Activated CD4-positive, alpha-beta T cell treated with anti-CD3 and anti-CD28 coated beads, Interleukin-2, amount 50 U/mL, for 4 hours (primary cell): ENCODE measurements around the gene ALX4.

Source experiments
- DNase-seq, 2 experiments: peaks; one replicate each; pipeline ENCODE4 v3.0.0-alpha.2; 2020

Gene ALX4

DNA sequence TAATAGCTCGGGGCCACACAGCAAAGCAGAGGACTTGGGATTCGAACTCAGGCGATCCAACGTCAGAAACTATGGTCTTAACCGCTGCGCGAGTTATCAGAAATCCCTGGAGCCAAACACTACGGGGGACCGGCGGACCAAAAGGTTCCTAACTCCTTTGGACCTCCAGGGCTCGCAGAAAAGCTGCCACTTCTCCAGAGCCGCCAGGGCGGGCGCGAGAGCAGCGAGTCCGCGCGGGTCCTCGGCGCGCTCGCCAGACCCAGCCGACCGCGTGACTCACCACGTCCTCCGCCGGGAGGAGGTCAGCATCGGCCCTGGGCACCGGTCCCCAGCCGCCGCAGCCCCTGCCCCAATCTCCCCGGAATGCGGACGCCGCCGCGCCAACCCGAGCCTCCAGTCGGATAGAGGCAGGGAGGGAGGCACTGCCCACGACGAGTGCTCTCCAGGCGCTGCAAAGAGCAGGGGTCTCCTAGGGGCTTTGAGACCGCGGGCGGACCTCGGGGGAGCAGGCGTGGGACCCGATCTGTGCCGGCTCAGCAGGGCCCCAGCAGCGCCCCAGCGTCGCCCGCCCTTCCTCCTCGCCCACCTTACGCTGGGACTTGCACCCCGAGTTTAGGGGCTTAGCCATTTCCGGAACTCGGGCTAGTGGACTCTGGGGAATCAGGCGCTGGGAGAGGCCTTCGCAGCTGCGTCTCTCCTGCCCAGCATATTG is 6.2 kb upstream of the ALX4 start:
- DNase-seq = no peak

DNA sequence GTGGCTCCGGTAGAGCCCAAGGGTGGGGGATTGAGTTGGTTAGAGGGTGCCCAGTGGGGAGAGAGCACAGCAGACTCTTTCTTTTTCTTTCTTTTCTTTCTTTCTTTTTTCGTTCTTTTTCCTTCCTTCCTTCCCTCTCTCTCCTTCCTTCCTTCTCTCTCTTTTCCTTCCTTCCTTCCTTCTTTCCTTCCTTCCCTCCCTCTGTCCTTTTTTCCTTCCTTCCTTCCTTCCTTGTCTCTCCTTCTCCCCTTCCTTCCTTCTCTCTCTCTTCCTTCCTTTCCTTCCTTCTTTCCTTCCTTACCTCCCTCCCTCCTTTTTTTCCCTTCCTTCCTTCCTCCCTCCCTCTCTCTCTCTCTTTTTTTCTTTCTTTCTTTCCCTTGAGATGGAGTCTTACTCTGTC is 4.8 kb upstream of the ALX4 start:
- no peak for DNase-seq

DNA sequence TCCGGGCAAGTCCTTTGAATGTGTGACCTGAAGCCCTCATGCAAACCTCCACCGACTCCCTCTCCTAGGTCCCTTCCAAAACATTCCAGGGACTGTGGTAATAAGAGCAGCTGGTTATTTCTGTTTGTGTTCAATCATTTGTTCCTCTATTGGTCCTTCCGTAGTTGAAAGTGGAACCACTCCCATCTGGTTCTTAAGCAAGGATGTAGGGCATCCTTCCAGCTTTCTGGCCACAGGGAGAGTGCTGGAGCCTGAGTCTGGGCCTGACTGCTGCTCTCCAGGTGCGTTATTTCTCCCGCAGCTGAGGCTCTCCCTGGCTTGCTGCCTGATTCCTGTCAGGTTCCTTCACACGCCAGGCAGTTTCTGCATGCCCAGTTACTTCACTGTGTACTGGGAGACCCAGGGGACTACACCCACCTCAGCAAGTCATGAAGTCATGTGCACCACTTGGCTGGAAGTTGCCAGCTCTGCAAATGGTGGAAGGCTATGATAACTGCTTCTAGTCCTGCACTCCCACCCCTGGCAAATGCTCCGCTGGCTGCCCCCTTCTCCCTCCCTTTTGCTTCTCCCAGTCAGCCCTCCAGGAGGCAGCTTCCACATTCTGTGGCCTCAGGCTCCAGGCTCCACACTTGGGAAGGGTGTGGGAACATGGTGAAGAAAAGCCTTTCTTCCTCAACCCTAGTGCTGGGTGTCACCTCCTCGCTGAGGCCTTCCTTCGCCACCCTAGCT is 4.0 kb upstream of the ALX4 start:
- no peak for DNase-seq

DNA sequence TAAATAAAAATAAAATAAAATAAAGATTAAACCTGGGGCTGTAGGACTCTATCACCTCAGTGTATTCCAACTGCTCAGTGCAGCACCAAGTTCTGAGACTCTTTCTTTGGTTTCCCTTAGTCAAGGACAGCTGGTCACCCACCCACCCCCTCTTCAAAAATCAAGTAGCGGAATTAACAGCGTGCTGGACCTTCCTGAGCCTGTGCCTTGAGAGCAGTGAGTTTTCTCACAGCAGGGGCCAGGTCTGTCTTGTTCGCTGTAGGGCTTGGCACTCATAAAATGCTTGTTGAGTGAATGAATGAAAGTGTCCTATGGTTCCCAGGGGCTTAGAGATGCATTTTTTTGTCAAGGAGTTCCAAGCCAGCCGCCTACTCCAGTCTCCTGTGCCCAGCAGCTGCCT is 2.9 kb upstream of the ALX4 start:
- DNase-seq = no peak

DNA sequence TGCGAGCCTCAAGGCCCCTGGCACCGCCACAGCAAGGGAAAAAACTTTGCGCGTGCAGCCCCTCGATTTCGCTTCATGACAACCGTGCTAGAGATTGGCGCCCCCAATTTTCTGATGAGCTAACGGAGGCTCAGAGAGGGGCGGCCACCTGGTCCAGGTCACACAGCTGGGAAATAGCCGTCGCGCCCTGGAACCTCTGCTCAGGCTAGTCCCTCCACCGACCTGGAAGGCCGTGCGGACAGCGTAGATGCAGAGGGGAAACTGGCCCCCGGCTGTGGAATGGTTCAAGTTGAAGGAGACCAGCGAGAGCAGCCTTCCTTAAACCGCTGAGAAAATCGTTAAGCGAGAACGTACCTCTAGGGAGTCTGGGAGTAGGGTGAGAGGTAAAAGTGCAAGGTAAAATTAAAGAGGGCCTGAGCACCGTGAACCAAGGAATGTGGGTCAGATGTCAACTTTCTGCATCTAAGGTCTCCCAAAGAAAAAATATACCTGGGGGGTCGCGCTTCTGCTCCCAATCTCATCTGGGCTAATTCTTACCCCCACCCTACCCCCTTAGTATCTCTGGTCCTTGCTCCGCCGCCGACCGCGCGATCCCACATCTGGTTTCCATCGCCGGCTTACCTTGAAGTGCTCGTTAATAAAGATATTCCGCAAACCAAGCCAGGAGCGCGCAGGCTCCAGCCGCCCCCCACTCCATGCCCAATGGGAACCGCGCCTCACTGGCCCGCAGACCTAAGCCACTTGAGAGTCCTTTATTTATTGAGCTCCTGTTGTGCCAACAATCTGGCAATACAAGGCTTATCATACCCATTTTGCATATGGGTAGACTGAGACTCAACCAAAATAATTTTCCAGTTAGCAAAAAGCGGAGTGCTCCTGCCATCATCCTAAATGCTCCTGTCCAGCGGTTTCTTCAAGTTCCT is 1.7 kb upstream of the ALX4 start:
- DNase-seq = no peak

DNA sequence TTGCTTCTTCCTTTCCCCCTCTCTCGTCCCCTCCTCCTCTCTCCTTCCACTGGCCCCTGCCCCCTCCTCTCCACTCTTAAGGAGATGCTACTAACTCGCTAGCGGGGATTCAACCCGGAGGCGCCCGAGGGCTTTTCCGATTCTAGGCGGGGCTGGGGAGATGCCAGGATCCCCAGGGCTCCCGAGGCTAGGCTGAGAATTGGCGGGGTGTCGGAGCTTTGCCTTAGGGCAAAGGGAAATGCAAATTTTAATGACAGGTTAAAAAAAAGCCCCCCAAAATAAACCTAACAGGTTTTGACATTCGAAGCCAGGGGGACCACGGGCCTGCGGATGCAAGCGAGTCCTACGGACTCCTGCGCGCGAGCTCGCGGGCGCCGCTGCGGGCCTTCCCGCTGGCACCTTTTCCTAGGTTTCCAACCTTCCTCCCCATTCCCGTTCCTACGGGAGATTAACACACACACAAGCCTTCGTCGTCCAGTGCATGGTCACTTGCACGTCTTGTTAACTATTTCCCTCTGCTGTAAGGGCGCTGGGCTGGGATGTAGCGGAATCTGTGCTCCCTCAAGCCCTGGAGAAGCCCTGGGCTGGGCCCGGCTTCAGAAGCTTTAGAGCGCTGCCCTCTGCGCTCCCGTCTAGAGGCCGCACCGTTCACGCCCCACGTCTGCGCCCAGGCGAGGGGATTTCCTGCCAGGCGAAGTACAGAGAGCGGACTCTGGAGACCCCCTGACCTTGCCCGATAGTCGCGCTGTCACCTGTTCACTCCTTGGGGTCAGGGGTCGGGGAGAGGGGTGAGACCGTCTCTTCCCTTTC is 729 bp upstream of the ALX4 start:
- DNase-seq = no peak

DNA sequence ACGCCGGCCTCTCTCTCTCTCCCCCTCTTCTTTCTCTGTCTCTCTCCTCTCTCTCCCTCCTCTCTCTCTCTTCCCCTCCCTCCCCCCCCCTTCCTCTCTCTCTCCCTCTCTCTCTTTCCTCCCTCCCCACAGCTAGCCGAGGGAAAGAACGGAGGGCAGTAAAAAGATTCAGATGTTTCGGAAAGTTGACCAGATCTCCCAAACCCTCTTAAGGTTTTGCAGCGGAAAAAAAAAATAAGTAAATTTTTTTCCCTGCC is 195 bp upstream of the ALX4 start:
- DNase-seq = no peak

DNA sequence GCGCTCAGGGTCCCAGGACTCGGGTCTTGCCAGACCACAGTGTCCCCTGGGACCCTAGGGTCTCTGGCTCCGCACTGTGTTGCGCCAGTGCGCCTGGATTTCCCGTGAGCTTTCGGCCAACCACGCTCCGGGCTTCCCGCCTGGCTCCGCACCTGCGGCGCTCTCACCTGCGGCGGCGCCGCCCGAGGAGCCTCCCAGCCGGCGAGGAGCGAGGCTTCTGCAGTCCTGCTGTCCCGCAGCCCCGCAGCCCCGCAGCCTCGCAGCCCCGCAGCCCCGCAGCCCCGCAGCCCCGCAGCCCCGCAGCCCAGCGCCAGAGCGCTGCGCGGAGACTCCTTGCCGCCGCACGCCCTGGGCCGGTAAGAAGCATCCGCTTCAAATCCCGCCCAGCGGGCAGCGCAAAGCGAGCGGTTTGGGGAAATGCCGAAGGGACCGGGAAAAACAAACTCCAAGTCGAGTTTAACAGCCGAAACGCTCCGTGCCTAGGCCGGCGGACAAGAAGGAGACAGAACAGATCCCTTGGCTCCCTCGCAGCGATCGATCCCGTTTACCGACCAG is 939 bp downstream of the ALX4 start:
- DNase-seq = no peak

DNA sequence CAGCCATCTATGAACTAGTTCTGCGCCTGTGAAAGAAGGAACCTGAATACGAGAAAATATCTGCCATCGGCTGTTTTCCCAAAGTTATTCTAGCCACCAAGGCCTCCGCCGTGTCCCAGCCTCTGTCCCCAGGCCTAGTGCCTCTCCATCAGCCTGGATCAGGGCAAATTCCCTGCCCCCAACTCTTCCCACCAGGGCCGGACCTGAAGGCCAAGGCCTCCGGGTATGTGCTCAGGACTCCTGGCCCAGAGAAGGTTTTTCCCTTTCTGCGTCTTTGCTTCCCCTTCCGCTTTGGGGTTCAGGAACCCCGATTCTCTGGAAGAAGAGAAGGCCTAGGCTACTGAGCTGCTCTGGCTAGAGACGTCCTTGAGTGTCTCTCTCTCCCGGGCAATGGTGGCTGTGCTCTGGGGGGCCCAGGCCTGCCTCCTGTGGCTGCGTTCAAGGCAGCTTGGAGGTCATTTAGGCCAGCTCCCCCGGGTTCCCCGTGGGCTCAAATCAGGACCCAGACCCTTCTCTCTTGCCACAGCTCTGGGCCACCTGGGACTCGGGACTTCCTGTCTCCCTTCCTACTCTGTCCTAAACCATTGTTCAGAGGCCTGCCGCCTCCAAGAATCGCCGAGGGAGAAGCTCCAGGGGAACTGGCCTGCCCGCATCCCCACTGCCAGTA is 1.6 kb downstream of the ALX4 start:
- no peak for DNase-seq

DNA sequence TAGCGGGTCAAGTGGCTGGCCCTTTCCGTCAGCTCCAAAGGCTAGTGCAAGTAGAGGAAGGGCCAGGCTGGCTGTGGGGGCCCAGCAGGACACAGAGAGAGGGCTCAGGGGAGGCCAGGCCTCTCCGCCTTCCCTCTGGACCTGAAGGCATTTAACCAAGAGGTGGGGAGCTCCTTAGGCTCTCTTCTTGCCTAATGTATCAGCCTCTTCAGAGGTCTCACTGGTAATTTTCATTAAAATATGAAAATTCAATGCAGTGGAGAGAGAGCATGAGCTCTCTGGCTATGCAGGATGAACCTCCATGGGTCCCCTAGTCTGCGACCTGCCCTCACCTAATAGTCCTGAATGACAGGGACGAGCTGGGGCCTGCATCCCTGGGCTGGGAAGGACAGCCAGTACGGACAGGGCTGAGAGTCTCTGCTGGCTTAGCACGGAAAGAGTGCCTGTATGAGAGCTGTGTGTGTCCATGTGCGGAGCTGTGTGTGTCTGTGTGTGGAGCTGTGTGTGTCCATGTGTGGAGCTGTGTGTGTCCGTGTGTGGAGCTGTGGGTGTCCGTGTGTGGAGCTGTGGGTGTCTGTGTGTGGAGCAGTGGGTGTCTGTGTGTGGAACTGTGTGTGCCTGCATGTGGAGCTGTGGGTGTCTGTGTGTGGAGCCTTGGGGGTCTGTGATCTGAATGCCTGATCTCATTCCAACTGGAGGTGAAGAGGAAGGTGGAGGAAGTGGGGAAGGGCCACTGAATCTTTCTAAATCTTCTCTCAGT is 2.4 kb downstream of the ALX4 start:
- DNase-seq = no peak

DNA sequence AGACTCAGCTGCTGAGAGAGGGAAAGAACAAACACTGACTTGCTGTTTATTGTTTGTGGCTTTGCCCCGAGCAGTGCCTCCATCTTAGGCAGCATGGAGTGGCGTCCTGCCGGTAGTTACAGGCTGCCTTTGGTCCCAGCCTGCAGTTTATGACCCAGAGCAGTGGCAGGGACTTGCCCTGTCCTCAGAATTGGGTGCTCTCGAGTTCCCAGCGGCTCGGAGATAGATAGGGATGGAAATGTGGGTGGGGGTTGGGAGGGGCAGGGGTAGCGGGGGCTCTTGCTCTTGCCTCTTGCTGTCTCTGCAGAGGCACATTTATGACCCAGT is 3.1 kb downstream of the ALX4 start:
- DNase-seq = no peak

DNA sequence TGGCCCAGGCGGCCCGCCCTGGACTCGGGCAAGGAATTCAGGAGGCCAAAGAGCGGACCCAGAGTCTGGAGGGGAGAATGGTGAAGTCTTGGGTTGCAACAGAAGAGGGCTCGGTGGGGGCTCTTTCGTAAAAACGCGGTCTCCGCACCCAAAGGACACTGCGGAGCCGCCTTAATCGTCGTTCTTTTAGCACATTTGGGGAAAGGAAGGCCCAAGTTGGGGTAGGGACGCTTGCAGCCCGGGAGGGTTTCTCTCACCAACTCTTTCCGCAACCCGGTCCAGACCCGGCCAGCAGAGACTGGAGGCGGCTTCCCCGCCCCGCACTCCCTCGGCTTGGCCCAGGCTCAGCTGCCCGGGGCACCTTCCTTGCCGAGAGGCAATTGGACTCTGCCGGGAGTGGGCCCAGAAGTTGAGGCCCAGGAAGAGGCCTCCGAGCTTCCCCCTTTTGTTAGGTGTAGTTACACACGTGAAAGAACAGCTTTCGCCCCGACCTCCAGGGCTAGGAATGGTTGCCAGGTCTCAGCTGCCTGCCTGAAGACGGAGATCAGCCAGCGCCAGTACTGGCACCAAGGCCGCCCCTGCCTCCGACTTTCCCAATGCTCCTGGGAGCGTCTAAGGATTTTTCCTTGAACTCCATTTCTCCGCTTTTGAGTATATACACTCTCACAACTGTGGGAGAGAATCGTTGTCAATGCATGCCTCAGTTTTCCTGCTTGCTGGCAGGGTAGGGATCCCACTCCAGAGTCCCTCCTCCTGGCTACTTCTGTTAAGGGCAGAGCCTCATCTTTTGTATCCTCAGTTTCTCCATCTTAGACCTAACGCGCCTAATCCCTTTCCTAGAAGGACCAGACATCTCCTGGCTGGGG is 3.7 kb downstream of the ALX4 start:
- DNase-seq = no peak

DNA sequence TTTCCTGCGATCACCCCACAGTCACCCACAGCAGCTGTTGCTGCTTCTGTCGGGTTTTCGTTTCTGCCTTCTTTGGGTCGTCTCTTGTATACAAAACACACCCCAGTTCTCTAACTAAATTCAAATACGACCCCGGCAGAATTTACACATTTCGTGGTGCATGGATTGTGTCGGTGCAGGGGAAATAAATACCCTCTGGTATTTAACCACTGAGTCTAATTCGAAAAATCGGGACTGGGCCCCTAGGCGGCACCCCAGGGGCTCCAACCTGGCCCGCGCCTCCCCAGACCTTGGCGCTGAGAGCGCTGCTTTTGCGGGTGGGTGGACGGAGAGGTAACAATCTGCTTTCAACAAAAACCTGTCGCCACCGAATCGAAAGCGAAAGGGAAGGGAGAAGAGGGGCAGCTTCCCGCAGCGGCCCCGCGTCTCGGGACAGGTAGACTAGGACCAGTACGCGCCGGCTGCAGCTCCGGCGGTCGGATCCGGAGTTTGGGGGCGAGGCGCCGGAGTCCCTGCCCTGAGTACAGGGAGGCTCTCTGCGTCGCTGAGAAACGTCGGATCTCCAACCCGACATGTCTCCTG is 4.4 kb downstream of the ALX4 start:
- DNase-seq = peak; percentile 11 to 21

DNA sequence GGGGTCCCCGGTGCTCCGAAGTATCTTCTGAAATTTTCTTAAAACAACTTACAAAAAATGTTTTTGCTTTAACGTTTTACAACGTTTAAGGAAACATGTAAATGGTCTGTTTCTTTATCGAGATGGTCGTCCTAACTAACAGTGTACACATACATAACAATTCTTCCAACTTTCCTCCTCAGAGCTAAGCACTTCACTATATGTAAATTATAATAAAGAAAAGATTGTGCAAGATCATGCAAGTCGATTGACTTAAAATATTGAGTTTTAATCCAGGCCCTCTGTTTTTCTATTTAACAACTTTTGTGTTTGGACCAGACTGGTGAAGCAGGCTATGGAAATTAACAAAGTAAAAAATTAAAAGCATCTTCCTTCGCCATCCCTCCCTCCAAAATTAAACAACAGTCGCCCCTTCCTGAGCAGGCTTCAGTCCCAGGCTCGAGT is 4.9 kb downstream of the ALX4 start:
- DNase-seq = no peak

DNA sequence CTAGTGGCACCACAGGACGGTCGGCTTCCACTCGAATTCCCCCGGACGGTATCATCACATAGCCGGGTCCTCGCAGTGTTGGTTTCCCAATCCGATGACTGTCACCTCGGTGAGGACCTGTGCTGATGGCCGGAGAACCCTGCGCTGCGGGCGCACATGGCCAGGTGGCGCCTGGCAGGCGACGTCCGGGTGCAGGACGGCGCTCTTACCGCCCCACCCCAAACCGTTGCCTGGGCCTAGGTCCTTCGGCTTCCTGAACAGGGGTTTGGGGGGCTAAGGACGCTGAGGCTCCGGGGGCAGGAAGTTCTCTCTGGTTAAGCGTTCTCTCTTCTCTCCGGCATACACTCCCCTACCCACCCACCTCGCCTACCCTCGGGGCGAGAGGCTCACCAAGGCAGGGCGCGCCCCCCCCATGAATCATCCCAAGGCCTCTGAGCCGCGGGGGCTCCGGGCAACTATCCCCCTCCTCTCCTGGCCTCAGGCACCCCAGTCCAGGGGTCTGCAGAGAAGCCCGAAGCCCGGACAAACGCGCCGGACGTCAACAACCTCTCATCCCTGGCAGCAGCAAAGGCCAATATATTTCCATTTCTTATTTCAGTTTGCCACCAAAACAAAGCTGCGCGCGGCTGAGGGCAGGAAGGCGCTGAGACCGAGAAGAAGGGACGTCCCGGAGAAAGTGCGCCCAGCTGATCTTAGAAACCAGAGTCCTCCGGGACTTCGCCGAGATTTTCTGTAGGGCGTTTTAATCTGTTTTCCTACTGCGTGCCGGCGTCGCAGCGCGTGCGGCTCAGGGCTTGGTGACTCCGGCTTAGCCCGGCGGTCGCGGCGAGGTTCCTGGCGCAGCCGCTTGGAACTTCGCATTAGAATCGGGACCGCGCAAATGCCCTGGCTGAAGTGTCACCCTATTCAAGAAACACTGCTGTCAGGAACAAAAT is 5.6 kb downstream of the ALX4 start:
- DNase-seq = no peak

DNA sequence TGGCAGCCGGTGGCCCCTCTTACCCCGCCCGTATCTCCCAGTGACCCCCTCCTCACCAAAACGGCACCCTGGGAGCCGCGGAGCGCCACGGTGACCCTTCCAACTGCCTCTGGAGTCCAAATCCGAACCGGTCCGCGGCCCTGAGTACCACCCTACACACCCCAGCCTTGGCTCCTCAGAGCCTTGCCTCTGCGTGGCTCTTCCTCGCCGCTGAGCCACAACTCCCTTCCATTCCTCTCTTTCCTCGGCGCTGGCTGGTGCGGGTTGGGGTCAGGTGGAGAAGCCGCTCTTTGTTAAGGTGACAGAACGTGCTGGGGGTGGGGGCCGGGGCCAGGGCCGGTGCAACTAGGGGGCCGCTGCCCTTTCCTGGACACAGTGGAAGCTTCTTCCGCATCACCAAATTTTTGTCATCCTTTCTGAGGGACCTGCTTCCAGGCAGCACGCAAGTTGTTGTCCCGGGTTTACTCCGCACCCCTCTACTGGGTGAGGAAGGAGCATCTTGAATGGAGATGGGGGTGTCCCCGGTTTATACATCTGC is 6.5 kb downstream of the ALX4 start:
- DNase-seq = no peak

DNA sequence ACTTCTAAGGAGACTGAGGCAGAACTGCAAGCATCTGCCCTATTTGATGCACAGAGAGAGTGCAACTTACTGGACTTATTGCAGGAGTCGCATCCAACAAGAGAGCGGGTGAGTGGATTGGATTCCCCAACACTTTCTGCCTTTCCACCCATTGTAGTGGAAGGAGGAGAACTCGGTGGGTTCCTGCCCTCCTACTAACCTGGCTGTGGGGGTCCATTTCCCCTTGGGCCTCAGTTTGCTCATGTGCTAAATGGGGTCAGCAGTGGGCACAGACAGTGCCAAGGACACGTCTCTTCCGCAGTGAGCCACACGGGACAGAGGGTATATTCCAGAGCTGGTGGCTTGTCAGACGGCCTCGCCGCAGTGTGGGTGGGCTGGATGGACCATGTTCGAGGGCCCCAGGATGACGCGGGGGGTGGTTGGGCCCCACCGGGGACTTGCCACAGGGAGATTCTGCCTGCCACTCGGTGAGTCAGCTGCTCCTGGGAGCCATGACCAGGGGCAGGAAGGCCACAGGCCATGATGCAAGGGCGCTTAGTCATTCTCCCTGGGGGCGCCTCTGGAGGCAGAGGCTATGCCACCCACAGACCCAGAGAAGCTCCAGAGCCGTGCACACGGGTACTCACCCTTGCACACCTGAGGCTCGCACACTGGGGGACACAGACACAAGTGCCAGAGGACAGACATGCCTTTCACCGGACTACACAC is 8.2 kb downstream of the ALX4 start:
- DNase-seq = no peak
